Karpas-422 (cell line): Measurements from ENCODE around the gene THSD7B. TPM values are rescaled to one million over a fixed set of nuclear protein-coding genes. Genes with fewer than 3 reads are reported as not detected.

Source experiments
- DNase-seq: peaks from one replicate; pipeline ENCODE4 v3.0.0-alpha.2; 2015
- H2AFZ ChIP-seq: fragments of 200-600 bp; sonication (generic); 2 replicates; pipeline ENCODE4 v1.6.1; 2014; ENCODE audit warnings: antibody characterized with exemption, low read length, mixed read lengths
- H3K27ac ChIP-seq: fragments of 200-600 bp; sonication (generic); 2 replicates; pipeline ENCODE4 v1.5.1; 2014; ENCODE audit warnings: mild to moderate bottlenecking, low read length, moderate library complexity
- H3K27me3 ChIP-seq: fragments of 200-600 bp; sonication (generic); 2 replicates; pipeline ENCODE4 v1.6.1; 2014; ENCODE audit warnings: low read length, mixed read lengths
- H3K36me3 ChIP-seq: fragments of 200-600 bp; sonication (generic); 2 replicates; pipeline ENCODE4 v1.6.1; 2014; ENCODE audit warnings: low read length, mixed read lengths; ENCODE audit not compliant: insufficient read depth
- H3K4me1 ChIP-seq: fragments of 200-600 bp; sonication (generic); 2 replicates; pipeline ENCODE4 v1.6.1; 2014; ENCODE audit warnings: mild to moderate bottlenecking, low read length, mixed read lengths
- H3K4me2 ChIP-seq: fragments of 200-600 bp; sonication (generic); 2 replicates; pipeline ENCODE4 v1.6.1; 2014; ENCODE audit warnings: low read length, low read depth, mild to moderate bottlenecking; ENCODE audit not compliant: poor library complexity, severe bottlenecking
- H3K4me3 ChIP-seq: fragments of 200-600 bp; sonication (generic); 2 replicates; pipeline ENCODE4 v1.5.1; 2014; ENCODE audit warnings: mild to moderate bottlenecking, antibody characterized with exemption, low read length, mixed read lengths
- H3K79me2 ChIP-seq: fragments of 200-600 bp; sonication (generic); 2 replicates; pipeline ENCODE4 v1.6.1; 2014; ENCODE audit warnings: mild to moderate bottlenecking, low read length, mixed read lengths
- H3K9ac ChIP-seq: fragments of 200-600 bp; sonication (generic); 2 replicates; pipeline ENCODE4 v1.6.0; 2014; ENCODE audit warnings: low read length
- H3K9me2 ChIP-seq: fragments of 200-600 bp; sonication (generic), shearing (Covaris generic); replicated peaks from 2 replicates; pipeline ENCODE4 v1.6.0; 2014; ENCODE audit warnings: mild to moderate bottlenecking, low read length, moderate library complexity; ENCODE audit not compliant: insufficient read depth
- H3K9me3 ChIP-seq: fragments of 300-700, 200-600 bp; sonication (generic); 2 replicates; pipeline ENCODE4 v1.6.1; 2014; ENCODE audit warnings: low read length, mixed read lengths
- H4K20me1 ChIP-seq: fragments of 200-600 bp; sonication (generic); 2 replicates; pipeline ENCODE4 v1.6.1; 2014; ENCODE audit warnings: mild to moderate bottlenecking, antibody characterized with exemption, low read length, low read depth; ENCODE audit not compliant: insufficient read depth
- total RNA-seq: library from RNA; depleted of rRNA; stranded (reverse); fragments of >200 nt; shearing (Covaris generic); gene quantifications from 2 replicates; pipeline ENCODE4 v1.2.3, GENCODE V29; 2014; ENCODE audit warnings: low replicate concordance

THSD7B gene
- total RNA-seq, 1 experiment from 2014 or later = not detected

GRCh38 chr2:136920652-136921333 lies 155.4 kb downstream of the THSD7B start:
- no peaks in the 10 kb centered on the region for H3K4me1 ChIP-seq
- no peak overlapping the region for H2AFZ ChIP-seq
- H3K9me2 ChIP-seq = no peaks in the 10 kb centered on the region
- DNase-seq = no peak
- H3K27ac ChIP-seq = no peak overlapping the region
- H3K9ac ChIP-seq = no peak overlapping the region
- H3K79me2 ChIP-seq = no peaks in the 10 kb centered on the region
- H3K36me3 ChIP-seq = no peaks in the 10 kb centered on the region
- H3K4me2 ChIP-seq = no peak overlapping the region
- no peak overlapping the region for H3K4me3 ChIP-seq
- H3K9me3 ChIP-seq = peaks cover 6% of the 10 kb centered on the region; the same call in 1 of the 2 replicates
- no peaks in the 10 kb centered on the region for H3K27me3 ChIP-seq
- no peaks in the 10 kb centered on the region for H4K20me1 ChIP-seq

- Histone ChIP-seq H3K27me3 (no peaks in the 10 kb centered on the region), H3K9ac (no peak overlapping the region), H3K27ac (no peak overlapping the region), H3K4me3 (no peak overlapping the region), H3K36me3 (no peaks in the 10 kb centered on the region), H3K79me2 (no peaks in the 10 kb centered on the region), H2AFZ (no peak overlapping the region), H3K9me2 (no peaks in the 10 kb centered on the region), H3K9me3 (peaks cover 6% of the 10 kb centered on the region; the same call in 1 of the 2 replicates), H4K20me1 (no peaks in the 10 kb centered on the region), H3K4me1 (no peaks in the 10 kb centered on the region), H3K4me2 (no peak overlapping the region)
- no peak for DNase-seq
Observed at GRCh38 chr2:136927156-136927555, 161.8 kb downstream of the THSD7B start.

- Histone ChIP-seq H3K79me2 (no peaks in the 10 kb centered on the region), H3K36me3 (no peaks in the 10 kb centered on the region), H3K4me1 (no peaks in the 10 kb centered on the region), H4K20me1 (no peaks in the 10 kb centered on the region), H3K27ac (no peak overlapping the region), H3K9ac (no peak overlapping the region), H3K4me3 (no peak overlapping the region), H3K9me2 (no peaks in the 10 kb centered on the region), H3K4me2 (no peak overlapping the region), H3K9me3 (peaks cover 6% of the 10 kb centered on the region; the same call in 1 of the 2 replicates), H2AFZ (no peak overlapping the region), H3K27me3 (no peaks in the 10 kb centered on the region)
- DNase-seq = no peak
Observed at GRCh38 chr2:136929531-136929930, 164.2 kb downstream of the THSD7B start.

DNA sequence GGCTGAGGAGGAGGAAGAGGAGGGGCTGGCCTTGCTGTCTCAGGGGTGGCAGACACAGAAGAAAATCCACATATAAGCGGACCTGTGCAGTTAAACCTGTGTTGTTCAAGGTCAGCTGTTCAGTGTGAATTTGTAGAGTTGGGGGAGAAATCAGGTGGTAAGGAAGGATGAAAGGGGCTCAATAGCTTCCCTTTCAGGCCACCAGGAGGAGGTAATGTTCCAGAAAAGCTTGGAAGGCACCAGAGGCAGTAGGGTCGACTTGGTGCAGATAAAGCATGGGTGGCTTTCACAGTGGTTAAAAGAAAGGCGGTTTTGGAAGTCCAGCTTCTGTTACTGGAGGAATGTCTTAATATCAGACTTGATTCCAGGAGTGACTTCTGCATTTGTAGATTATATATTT lies 167.4 kb downstream of the THSD7B start:
- no peaks in the 10 kb centered on the region for H3K9me3 ChIP-seq
- H3K9ac ChIP-seq = no peak overlapping the region
- no peak overlapping the region for H3K4me2 ChIP-seq
- H3K36me3 ChIP-seq = no peaks in the 10 kb centered on the region
- peak; percentile 67 for DNase-seq
- no peaks in the 10 kb centered on the region for H3K4me1 ChIP-seq
- no peak overlapping the region for H3K4me3 ChIP-seq
- no peak overlapping the region for H2AFZ ChIP-seq
- no peaks in the 10 kb centered on the region for H3K27me3 ChIP-seq
- no peaks in the 10 kb centered on the region for H3K9me2 ChIP-seq
- no peaks in the 10 kb centered on the region for H4K20me1 ChIP-seq
- no peaks in the 10 kb centered on the region for H3K79me2 ChIP-seq
- no peak overlapping the region for H3K27ac ChIP-seq

DNA sequence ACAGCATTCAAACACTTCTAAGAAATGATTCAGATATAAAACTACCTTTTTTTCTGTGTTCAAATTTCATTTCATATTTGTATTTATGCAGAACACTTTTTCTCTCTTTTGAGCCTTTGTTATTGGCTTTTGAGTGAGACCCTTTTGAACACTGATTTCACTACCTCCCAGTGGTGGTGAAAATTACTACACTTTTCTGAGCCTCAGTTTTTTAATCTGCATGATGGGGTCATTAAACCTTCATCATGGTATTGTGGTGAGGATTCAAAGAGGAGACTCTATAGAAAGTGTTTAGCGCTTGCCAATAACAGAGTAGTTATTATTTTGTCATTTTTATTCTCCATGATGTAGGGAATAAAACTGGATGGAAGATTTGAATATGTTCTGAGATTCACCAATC lies 169.8 kb downstream of the THSD7B start:
- no peaks in the 10 kb centered on the region for H3K9me3 ChIP-seq
- no peak overlapping the region for H3K4me3 ChIP-seq
- no peaks in the 10 kb centered on the region for H3K27me3 ChIP-seq
- H3K4me2 ChIP-seq = no peak overlapping the region
- no peaks in the 10 kb centered on the region for H3K79me2 ChIP-seq
- H3K9me2 ChIP-seq = no peaks in the 10 kb centered on the region
- H3K36me3 ChIP-seq = no peaks in the 10 kb centered on the region
- H3K4me1 ChIP-seq = no peaks in the 10 kb centered on the region
- DNase-seq = no peak
- H4K20me1 ChIP-seq = no peaks in the 10 kb centered on the region
- H3K27ac ChIP-seq = no peak overlapping the region
- H2AFZ ChIP-seq = no peak overlapping the region
- H3K9ac ChIP-seq = no peak overlapping the region

DNA sequence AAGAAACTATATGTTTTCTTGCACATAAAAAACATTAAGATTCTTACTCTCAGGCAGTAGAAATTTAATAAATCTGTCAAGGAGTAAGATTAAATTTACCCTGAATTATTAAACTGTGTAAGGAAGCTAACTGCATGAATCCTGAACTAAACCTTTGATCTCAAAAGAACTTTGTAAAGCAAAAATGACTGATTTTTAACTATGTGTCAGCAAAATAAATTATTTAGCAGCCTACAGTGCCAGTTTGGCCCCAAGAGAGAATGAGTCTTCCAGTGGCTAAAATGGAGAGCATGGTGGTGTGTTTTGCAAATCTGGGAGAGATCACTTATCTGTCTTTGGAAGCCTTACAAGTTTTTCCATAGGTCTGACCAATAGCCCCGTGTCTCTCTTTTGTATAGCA lies 190.7 kb downstream of the THSD7B start:
- no peak for DNase-seq
- no peaks in the 10 kb centered on the region for H3K4me1 ChIP-seq
- H3K9ac ChIP-seq = no peak overlapping the region
- no peak overlapping the region for H3K4me2 ChIP-seq
- H3K9me3 ChIP-seq = no peaks in the 10 kb centered on the region
- H3K4me3 ChIP-seq = no peak overlapping the region
- H4K20me1 ChIP-seq = no peaks in the 10 kb centered on the region
- H3K36me3 ChIP-seq = no peaks in the 10 kb centered on the region
- no peak overlapping the region for H2AFZ ChIP-seq
- no peaks in the 10 kb centered on the region for H3K9me2 ChIP-seq
- no peaks in the 10 kb centered on the region for H3K79me2 ChIP-seq
- H3K27ac ChIP-seq = no peak overlapping the region
- no peaks in the 10 kb centered on the region for H3K27me3 ChIP-seq

- H3K9ac ChIP-seq = no peak overlapping the region
- H3K36me3 ChIP-seq = no peaks in the 10 kb centered on the region
- no peaks in the 10 kb centered on the region for H4K20me1 ChIP-seq
- no peak for DNase-seq
- no peaks in the 10 kb centered on the region for H3K79me2 ChIP-seq
- no peak overlapping the region for H3K27ac ChIP-seq
- no peak overlapping the region for H2AFZ ChIP-seq
- no peak overlapping the region for H3K4me2 ChIP-seq
- H3K4me1 ChIP-seq = no peaks in the 10 kb centered on the region
- no peaks in the 10 kb centered on the region for H3K27me3 ChIP-seq
- no peak overlapping the region for H3K4me3 ChIP-seq
- H3K9me2 ChIP-seq = no peaks in the 10 kb centered on the region
- no peaks in the 10 kb centered on the region for H3K9me3 ChIP-seq
Observed at GRCh38 chr2:136957044-136957443, 191.7 kb downstream of the THSD7B start.

DNA sequence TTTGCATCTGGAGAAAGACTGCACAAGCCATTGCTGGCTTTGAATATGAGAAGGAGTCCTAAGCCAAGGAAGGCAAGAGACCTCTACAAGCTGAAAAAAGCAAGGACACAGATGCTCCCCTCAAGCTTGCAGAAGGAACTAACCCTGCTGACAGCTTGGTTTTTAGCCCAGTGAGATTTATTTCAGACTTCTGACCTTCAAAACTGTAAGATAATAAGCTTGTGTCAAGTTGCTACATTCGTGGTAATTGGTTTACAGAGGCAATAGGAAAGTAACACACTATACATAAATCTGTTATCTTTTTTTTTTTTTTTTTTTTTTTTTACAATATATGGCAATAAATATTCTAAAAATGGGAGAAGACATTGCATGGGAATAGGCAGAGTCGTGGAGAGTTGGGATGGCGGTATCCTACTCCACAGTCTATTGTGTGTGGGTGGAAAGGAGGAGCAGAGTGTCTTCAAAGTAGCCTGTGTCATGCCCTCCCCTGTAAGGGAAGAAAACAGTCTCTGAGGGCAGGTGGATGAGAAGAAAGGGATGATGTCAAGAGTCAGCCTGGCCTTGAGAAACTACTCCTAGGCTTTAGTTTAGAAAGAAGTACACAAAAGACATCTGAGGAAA lies 196.9 kb downstream of the THSD7B start:
- no peaks in the 10 kb centered on the region for H3K27me3 ChIP-seq

More for the DNA sequence above, 196.9 kb downstream of the THSD7B start:
- Histone ChIP-seq H3K9ac (no peak overlapping the region), H3K27ac (no peak overlapping the region), H2AFZ (no peak overlapping the region), H3K79me2 (no peaks in the 10 kb centered on the region), H3K9me3 (no peaks in the 10 kb centered on the region), H3K4me1 (no peaks in the 10 kb centered on the region), H3K36me3 (no peaks in the 10 kb centered on the region), H4K20me1 (no peaks in the 10 kb centered on the region), H3K9me2 (no peaks in the 10 kb centered on the region), H3K4me3 (no peak overlapping the region), H3K4me2 (no peak overlapping the region)
- DNase-seq = no peak
